ENCODE results near the gene ACTRT3.
"Not testable (repeated sequence)": the region's sequence is repeated elsewhere in the genome, so short reads cannot be mapped to it uniquely, and the experiment has no call there.

Gene ACTRT3

DNA sequence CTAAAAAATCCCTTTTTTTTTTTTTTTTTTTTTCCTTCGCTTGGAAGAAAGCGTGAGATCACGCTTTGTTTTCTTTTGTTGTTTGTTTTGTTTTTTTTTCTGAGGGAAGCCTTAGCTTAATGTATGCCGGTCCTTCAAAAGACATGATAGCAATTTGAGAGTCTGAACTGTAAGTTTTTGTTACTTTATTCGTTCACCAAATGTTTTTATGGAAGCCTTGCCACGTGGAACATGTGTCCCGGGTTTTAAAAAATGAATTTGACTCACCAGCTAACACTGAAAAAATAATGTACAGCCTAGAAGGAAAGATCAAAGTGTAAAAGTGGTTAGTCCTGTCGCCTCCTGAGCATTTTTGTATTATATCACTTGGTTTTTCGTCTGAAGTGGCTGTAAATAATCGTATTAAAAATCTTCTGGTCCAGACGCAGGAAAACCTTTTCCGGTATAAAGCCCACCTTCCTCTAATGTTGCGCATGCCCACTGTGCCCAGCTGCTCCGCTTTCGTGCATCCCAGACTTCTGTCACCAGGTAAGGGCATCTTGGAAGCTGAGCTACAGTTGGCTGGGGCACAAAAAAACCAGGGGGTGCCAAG lies 3.0 kb upstream of the ACTRT3 start:
- DNase-seq, result peak; percentile 88

DNA sequence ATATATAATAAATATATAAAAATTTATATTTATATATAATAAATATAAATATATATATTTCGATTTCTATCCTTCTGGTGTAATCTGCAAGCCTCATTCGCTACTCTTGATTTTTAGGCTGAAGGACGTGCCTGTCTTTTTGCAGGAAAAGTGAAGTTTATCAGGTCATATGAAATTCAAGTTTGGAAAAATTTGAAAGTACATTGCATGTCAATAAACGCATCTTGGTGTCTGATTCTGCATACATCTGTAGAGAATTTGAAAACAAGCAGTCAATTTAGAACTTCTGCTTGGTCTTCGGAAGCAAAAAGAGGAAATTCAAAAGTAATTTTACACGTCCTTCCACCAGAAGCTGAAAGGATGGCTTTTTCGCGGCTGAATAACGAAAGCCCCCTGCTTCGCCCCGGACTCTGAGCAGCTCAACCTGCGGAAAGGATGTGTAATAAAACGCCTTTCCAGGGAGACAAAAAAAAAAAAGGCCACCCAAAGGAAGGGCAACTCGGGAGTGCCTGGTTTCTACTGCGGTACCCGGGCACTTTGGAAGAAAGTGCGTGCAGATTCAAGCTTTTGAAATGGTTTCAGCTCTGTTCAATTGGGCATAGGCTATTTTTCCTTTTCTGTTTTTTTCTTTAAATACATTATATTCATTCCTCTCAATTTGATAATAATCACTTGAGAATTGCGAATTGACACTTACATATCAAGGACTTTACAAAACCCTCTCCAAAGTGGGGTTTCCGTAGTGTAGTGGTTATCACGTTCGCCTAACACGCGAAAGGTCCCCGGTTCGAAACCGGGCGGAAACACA lies 2.3 kb upstream of the ACTRT3 start:
- DNase-seq, result peak; percentile 81

DNA sequence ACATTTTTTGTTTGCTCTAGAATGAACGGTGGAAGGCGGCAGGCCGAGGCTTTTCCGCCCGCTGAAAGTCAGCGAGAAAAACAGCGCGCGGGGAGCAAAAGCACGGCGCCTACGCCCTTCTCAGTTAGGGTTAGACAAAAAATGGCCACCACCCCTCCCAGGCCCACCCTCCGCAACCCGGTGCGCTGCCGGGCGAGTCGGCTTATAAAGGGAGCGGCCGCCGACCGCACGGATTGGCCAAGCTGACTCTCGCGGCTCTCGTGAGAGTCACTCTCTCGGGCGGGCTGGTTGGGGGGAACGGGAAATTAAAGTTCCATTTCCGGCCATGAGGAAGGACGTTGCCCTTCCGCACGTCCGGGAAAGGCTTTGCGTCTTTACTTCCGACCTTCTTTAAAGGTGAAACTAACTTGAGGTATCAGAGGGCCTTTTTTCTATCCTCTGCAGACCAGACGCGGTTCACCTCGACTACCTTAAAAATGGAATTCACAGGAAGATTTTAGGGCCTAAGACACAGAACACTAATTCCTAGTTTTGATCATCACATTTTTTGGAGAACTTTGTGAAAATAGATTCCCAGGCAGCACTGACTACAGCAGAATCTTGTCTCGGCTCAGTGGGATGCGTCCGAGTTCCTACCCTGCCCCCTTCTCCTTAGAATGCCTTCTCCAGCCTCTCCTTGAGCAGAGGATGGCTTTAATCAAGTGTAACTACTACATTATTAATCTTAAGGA lies 4.3 kb downstream of the ACTRT3 start, which contains the start of gene TERC:
TSS of gene TERC (minus strand) at position 179 of the 731 bp plus-strand sequence.
- peak; percentile 96 for DNase-seq

DNA sequence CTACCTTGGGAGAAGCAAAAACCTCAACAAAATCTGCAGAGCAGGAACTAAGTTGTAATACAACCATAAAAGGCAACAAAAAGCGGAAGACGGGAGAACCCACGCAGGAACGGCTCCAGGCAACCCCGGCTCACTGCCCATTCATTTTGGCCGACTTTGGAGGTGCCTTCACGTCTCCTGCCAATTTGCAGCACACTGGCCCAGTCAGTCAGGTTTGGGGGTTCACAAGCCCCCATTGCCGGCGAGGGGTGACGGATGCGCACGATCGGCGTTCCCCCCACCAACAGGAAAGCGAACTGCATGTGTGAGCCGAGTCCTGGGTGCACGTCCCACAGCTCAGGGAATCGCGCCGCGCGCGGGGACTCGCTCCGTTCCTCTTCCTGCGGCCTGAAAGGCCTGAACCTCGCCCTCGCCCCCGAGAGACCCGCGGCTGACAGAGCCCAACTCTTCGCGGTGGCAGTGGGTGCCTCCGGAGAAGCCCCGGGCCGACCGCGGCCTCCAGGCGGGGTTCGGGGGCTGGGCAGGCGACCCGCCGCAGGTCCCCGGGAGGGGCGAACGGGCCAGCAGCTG lies 5.0 kb downstream of the ACTRT3 start:
- DNase-seq, result peak; percentile 91

DNA sequence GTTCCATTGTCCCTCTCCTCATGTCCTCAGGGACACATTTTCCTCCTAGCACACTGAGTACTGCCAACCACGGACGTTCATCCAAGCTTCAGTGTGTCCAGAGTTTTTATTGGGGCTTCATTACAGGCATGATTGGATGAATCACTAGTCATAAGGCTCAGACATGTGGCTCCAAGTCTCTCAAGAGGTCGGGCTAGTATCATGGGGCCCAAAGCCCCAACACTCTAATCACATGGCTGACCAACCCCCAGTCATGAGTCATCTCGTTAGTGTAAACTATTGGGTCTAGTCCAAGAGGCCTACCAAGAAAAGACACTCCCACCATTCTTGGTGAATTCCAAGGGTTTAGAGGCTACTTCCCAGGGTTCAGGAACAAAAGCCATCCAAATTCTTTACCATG lies 8.9 kb downstream of the ACTRT3 start:
- DNase-seq, result no peak

DNA sequence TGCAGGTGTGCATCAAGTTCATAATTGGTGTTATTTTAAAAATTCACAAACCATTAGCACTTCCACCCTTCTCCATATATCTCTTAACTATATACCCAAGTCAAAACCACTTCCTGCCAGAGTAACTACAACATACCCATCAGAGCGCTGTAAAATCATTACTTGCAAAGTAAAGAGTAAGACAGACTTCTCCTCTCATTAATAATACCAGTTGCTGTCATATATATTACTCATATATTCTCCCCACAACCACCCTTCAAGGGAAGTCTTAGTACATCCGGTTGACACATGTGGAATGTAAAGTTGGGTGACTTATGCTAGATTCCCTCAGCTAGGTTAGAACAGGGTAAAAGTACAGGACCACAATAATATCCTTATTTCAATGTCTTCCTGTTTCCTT lies 10.1 kb downstream of the ACTRT3 start:
- no peak for DNase-seq

DNA sequence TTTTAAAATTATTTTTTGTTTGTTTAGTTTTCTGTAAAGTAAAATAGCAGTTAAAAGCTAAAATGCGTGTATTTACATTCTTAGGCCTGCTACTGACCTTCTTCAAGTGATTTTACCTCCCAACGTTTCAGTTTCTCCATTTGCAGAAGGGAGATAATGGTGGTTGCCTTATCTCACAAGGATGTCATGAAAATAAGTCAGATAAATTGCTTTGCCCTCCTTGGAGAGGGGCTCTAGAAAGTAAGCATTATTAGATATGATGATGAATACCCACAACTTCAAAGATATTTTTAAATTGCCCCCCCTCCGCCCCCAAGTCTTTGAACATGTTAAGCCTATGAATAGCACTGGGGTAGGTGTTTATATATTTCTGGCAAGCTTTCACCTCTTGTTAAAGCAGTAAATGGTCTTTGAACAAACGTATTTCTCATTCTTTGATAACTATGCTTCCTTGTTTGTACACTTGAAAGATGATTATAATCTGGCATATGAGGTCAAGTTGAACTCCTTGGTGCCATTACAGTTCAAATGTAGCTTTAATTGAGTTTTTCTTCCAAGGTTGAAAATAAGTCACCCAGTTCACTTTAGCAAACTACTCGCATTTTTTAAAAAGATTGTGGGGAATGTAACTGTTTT lies 10.9 kb downstream of the ACTRT3 start:
- no peak for DNase-seq

DNA sequence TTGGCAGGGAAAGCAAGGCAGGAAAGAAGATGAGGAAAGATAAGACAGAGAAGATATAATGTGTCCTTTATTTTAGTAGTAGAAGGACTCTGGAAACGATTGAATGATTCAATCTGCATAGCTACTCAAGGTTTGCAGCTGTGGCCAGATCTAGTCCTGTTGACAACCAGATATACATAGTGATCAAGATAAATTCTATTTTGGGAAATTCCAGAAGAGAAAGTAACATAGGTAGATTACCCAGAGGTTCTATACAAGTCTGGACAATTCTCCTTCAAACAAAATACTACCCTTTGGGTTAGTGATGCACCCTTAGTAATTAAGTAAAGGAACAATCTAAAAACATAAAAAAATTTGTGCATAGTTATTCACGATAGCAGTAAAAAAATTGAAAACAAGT lies 13.9 kb downstream of the ACTRT3 start:
- no peak for DNase-seq

DNA sequence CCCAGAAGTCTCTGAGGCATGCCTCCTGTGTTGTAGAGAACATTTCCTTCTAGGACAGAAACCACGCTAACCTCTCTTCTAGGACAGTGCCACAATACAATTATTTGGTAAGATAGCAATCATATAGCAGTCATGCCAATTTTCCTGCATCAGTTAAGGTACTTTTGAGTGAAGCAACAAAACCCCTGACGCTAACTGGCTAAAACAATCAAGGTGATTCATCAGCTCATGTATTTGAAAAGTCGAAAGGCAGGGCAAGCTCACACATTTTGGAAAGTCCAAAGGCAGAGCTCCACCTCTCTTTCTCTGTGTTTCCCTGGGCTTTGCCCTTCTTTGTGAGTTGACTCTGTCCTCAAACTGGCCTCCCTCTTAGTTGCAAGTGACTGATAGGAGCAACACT lies 14.7 kb downstream of the ACTRT3 start:
- no peak for DNase-seq

DNA sequence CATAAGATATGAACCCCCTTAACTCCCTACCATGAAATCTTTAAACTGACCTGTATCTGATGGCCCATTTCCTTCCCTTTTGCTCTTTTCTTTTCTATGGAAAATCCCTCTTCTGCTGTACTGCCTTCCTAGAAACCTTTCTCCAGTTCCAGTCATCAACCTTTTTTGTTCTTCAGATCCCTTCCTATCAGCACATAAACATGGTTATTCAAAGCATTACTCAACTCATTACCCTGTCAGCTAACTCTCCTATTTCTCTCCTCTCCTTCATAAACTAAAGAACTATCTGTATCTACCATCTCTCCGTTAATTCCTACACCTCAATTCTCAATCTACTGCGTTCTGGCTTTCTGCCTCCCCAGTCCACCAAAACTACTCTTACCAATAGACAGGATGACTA lies 17.5 kb downstream of the ACTRT3 start:
- DNase-seq, result no peak

DNA sequence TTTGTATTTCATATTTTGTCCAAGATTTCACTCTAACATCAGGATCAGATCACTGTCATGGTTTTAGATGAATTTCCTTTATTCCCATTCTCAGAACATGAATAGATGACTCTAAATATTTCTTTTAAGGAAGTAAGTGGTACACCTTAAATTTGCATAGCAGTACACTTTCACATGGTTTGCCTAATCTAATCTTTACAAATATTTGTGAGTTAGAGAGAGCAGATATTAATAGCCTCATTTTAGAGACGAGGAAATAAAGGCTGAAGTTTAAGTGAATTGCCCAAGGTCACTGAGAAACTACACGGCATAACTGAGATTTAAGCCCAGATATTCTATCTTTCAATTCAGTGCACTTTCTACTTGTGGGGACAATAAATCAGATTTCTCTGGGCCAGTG lies 18.7 kb downstream of the ACTRT3 start:
- no peak for DNase-seq

DNA sequence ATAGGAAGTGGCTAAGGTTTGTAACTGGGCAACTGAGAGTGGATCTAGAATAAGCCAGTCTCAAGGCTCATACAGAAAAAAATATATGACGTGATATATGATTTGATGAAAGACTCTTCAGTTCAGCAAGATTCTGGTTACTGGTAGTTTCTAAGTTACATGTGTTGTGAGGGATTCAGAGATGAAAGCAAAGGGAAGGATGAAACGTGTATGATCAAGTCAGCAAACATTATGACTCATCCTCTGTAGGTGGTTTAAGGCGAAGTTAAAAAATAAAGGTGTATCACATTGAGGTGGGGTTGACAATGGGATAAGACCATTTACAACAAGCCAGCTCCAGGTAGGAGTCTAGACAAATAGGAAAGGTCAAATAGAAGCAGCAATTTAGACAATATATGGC lies 20.7 kb downstream of the ACTRT3 start:
- no peak for DNase-seq

DNA sequence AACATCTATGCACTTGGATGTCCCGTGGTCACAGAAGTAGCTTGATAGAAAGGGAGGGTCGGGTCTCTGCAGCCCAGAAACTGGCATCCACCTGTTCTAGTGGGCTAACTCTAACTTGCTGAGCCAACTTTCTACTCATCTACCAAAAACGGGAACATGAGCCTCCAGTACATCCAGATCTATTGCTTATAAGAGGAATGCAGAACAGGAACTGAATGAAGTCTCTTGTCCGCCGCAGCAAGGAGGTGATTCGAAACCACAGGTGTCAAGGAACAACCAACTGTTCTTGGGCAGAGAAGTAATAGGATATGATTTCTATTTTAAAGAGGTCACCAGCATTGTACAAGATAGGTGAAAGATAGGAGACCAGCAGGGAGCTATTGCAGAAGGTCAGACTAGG lies 22.4 kb downstream of the ACTRT3 start:
- DNase-seq, result no peak

DNA sequence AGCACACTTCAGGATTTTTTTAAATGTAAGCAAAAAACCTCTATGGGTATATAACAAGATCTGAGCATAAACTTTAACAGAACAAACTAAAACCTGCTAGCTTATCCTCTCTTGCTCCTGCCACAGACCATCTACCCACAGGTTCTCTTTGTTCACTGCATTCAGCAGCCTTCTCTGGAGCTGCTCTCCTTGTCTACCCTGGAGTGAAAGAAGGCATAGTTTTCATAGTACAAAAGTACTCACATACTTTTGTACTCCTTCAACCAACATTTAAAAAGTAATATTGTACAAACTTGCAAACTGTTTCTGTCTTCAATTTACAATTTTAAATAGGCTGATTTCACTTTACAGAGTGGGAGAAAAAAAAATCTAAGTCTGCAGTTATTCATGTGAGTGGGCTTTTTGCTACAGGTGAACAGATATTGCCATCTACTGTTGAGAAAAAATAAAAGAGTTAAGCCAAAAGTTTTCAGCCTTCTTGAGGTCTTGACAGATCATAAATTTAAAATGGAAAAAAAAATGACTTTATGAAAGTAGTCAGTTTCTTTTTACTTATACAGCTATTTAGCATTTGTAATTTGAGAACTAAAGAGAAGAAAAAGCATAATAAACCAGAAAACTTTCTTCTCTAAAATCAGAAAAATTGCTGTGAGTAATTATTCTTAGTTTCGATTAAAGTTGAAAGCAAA lies 24.9 kb downstream of the ACTRT3 start:
- DNase-seq, result no peak

DNA sequence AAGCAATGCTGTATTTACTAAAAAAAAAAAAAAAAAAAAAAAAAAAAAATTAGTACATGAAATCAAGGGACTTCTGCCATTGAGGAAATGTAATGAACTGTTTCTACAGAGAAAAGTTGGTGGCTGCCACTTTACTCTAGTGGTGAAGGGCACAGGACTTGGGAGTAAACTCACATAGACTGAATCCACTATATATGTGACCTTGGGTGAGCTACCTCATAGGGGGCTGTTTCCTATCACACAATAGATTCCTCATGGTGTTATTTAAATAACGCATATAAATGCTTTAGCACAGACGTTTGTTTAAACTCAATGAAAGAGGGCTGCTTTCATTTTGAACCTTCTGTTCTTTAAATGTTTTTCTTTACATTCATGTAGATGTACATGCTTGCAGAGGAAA lies 30.3 kb downstream of the ACTRT3 start:
- DNase-seq, result no peak

DNA sequence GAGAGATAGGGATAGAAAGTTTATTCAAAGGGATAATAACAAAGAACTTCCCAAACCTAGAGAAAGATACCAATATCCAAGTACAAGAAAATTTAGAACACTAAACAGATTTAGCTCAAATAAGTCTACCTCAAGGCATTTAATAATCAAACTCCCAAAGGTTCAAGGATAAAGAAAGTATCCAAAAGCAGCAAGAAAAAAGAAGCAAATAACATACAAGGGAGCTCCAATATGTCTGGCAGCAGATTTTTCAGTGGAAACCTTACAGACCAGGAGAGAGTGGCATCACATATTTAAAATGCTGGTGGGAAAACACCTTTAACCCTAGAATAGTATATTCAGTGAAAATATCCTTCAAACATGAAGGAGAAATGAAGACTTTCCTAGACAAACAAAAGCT lies 37.5 kb downstream of the ACTRT3 start:
- DNase-seq, result not testable (repeated sequence)

DNA sequence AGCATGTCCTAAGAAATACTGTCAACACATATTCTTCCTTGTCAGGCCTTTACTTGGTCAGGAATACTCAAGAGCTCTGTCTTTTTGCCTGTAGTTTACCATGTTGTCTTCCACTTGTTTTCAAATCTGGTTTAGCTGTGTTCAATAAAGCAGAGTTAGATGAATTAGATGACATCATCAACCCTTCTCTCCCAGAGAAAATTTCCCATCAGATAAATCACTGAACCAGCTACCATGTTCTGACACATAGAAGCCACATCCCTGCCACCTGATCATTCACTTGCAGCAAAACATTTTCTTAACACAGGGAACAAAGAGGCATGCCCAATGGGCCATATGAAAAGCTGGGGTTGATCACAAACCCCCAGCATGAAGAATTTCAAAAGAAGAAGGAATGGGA lies 46.6 kb downstream of the ACTRT3 start:
- no peak for DNase-seq

DNA sequence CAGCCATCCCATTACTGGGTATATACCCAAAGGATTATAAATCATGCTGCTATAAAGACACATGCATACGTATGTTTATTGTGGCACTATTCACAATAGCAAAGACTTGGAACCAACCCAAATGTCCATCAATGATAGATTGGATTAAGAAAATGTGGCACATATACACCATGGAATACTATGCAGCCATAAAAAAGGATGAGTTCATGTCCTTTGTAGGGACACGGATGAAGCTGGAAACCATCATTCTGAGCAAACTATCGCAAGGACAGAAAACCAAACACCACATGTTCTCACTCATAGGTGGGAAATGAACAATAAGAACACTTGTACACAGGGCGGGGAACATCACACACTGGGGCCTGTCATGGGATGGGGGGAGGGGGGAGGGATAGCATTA lies 50.9 kb downstream of the ACTRT3 start:
- not testable (repeated sequence) for DNase-seq

Measured in activated CD8-positive, alpha-beta memory T cell treated with anti-CD3 and anti-CD28 coated beads for 24 hours (primary cell).